GM10266 (cell line): ENCODE data around the gene VWA3B.

Source experiments
- DNase-seq: peaks from one replicate; pipeline ENCODE4 v3.0.0; 2012; ENCODE audit errors: extremely low spot score
- TF ChIP-seq, protein P1 (sequence below): IDR thresholded peaks from 2 replicates; pipeline ENCODE4 v1.5.1; 2012; ENCODE audit warnings: mild to moderate bottlenecking, low read depth; ENCODE audit not compliant: control insufficient read depth, insufficient read depth; ENCODE audit errors: missing control alignments

The VWA3B gene

DNA sequence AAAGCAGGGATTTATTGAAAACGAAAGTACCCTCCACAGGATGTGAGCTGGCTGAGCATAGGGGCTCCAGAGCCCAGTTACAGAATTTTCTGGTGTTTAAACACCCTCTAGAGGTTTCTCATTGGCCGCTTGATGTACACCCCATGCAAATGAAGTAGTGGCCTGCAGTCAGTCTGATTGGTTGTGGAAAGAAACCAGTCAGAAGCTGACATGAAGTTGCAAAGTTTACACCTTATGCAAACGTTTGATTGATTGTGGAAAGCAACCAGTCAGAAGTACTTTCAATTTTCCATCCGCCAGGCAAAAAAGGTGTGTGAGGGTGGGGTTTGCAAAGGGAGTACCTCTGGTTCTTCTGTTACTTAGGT lies 62.3 kb downstream of the VWA3B start:
- TF ChIP-seq, protein P1, sequence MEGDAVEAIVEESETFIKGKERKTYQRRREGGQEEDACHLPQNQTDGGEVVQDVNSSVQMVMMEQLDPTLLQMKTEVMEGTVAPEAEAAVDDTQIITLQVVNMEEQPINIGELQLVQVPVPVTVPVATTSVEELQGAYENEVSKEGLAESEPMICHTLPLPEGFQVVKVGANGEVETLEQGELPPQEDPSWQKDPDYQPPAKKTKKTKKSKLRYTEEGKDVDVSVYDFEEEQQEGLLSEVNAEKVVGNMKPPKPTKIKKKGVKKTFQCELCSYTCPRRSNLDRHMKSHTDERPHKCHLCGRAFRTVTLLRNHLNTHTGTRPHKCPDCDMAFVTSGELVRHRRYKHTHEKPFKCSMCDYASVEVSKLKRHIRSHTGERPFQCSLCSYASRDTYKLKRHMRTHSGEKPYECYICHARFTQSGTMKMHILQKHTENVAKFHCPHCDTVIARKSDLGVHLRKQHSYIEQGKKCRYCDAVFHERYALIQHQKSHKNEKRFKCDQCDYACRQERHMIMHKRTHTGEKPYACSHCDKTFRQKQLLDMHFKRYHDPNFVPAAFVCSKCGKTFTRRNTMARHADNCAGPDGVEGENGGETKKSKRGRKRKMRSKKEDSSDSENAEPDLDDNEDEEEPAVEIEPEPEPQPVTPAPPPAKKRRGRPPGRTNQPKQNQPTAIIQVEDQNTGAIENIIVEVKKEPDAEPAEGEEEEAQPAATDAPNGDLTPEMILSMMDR = no peak
- no peak for DNase-seq

DNA sequence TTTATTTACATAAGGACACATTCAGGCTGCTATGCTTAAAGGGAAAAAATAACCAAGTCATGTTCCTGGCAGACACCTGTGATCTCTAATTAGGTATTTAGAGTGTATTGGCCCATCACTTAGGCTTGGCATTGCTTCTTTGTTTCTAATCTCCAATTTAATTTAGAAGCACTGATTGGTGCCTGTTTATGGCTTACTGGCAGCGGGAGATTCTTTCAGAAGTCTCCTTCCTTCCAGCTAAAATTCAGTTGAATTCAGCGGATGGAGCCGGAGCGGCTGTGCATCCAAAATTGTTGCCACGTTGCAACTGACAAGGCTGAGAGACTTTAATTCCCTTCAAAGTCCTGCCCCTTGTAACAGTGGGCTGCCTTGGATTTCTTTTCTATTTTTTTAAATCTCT lies 66.5 kb downstream of the VWA3B start:
- TF ChIP-seq, protein P1 = no peak
- no peak for DNase-seq

DNA sequence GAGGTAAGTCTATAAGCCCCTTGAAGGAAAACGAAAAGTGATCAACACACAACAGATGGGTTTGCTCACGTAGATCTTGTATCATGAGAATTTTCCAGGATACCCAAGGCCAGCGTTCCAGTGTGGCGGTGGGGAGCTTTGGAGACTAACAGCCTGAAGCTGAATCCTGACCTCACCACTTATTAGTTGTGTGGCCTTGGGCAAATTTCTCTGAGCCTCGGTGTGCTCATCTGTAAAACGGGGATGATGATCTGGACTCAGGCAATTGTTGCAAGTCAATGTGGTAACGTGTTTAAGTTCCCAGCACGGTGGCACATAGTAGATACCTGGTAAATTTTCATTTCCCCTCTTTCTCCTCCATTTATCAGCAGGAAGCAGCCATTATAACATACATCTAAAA lies 68.3 kb downstream of the VWA3B start:
- TF ChIP-seq, protein P1 = no peak
- no peak for DNase-seq

DNA sequence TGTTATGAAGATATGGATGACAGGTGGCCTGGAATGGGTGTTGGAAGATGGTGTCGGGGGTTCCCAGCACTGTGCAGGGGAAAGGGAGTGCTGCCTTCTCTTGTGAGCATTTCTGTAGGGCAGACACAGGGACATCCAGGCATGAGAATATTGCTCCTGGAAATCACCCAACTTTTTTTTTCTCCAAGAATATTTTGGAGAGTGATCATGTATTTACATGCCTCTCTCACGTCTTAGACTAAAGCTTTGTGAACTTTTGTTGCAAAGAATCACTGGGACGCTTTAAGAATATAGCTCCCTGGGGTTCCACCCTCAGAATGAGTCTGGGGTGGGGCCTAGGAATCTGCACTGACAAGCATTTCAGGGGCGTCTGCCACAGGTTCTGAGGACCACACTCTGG lies 68.7 kb downstream of the VWA3B start:
- TF ChIP-seq, protein P1 = no peak
- DNase-seq = no peak

DNA sequence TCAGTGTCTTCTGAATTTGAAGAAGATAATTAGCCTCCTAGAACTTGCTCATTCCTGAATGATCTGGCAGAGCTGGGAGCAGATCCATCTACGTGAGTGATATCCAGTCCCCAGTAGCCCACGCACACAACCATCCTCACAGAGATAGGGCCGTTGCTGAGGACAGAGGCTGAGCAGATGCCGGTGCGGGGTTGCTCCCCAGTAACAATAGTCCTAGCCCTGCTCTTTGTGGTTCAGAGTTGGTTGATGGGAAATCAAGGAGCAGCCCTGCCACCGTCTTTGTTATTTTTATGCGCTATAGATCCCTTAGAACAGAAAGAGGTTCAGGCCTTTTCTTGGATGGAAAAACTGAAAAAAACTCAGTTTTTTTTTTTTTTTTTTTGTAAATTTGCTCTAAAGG lies 69.3 kb downstream of the VWA3B start:
- DNase-seq = no peak
- TF ChIP-seq, protein P1 = no peak

DNA sequence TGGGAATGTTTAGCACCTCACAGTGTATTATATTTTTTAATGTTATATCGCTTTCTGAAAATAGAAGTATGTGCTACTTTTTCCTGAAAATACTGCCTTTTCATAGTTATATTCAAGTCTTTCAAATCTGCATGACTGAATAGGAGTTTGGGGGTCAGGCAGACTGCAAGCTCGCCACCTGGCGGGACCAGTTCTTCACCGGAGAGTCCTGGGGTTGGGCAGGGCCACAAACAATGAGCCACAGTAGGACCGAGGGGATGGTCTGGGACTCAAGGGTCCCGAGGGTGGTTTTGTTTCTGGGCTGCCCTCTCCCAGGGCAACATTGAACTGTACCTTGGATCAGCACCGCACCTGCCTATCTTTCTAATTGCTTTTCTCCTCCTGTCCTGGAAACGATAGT lies 70.6 kb downstream of the VWA3B start:
- TF ChIP-seq, protein P1 = peak; percentile 36
- no peak for DNase-seq

DNA sequence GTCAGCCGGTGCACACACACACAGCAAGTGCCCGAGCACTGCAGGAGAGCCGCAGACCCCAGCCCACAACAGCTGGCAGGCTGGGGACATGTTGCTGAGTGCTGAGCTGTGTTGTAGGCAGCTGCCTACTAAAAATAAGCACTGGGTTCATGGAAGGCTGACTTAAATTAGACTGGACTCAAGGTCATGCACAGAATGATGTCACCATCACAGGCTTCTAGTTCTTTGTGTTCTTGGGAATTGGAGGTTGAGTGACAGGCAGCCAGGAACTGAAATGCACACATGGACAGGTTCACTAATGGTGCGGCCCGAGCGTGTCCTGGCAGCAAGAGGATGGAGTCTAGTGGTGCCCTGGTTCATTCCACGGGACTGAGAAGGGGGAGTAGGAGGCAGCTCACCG lies 71.3 kb downstream of the VWA3B start:
- TF ChIP-seq, protein P1 = no peak
- DNase-seq = no peak
